C4-2B (cell line): Measurements from ENCODE around the gene ADAM12.

Experiments
- ZFX ChIP-seq: fragments of 450-650 bp; IDR thresholded peaks from 2 replicates; pipeline ENCODE4 v1.6.1; 2017
- TF ChIP-seq, protein P1 (sequence below): fragments of 450-650 bp; conservative IDR thresholded peaks from 2 replicates; pipeline ENCODE4 v1.5.1; 2017; ENCODE audit warnings: mild to moderate bottlenecking

DNA sequence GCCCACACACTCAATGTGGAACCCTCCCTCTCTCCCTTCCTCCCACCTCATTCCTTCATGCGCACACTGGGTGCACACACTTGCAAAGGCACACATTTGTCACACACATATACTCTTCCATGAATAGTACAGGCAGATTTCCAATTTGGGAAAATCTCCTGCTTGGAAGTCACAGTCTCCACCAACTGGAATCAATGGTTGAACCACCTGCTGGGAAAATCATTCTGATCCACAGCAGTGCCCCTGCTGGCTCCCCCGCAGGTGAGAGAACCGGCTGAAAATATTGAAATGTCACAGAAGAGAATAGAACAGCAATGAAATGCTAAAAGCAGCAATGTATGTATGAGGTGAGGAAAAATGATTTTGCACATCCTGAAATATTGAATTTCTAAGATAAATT is 232.7 kb downstream of the ADAM12 start:
- TF ChIP-seq, protein P1, sequence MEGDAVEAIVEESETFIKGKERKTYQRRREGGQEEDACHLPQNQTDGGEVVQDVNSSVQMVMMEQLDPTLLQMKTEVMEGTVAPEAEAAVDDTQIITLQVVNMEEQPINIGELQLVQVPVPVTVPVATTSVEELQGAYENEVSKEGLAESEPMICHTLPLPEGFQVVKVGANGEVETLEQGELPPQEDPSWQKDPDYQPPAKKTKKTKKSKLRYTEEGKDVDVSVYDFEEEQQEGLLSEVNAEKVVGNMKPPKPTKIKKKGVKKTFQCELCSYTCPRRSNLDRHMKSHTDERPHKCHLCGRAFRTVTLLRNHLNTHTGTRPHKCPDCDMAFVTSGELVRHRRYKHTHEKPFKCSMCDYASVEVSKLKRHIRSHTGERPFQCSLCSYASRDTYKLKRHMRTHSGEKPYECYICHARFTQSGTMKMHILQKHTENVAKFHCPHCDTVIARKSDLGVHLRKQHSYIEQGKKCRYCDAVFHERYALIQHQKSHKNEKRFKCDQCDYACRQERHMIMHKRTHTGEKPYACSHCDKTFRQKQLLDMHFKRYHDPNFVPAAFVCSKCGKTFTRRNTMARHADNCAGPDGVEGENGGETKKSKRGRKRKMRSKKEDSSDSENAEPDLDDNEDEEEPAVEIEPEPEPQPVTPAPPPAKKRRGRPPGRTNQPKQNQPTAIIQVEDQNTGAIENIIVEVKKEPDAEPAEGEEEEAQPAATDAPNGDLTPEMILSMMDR, result no peak
- no peak for TF ChIP-seq ZFX
